C4-2B (cell line): ENCODE measurements around the gene TRIM63.

ENCODE experiments used
- CTCF ChIP-seq: fragments of 450-650 bp; conservative IDR thresholded peaks from 2 replicates; pipeline ENCODE4 v1.5.1; 2017; ENCODE audit warnings: mild to moderate bottlenecking
- ZFX ChIP-seq: fragments of 450-650 bp; IDR thresholded peaks from 2 replicates; pipeline ENCODE4 v1.6.1; 2017

- TF ChIP-seq CTCF (no peak), ZFX (no peak)
These were observed 45.6 kb downstream of the TRIM63 start, which contains the start of gene EXTL1 for GRCh38 chr1:26021647-26022403.
